Nucleus accumbens (tissue), 56 donors: Measurements from ENCODE around the gene TAPBP.
"Not testable (repeated sequence)": the region's sequence is repeated elsewhere in the genome, so short reads cannot be mapped to it uniquely, and the experiment has no call there.

ENCODE experiments used
- DNase-seq, 56 donors: peaks; one replicate each; lab custom pipeline; 2025; lab: John Stamatoyannopoulos, UW

TAPBP gene

DNA sequence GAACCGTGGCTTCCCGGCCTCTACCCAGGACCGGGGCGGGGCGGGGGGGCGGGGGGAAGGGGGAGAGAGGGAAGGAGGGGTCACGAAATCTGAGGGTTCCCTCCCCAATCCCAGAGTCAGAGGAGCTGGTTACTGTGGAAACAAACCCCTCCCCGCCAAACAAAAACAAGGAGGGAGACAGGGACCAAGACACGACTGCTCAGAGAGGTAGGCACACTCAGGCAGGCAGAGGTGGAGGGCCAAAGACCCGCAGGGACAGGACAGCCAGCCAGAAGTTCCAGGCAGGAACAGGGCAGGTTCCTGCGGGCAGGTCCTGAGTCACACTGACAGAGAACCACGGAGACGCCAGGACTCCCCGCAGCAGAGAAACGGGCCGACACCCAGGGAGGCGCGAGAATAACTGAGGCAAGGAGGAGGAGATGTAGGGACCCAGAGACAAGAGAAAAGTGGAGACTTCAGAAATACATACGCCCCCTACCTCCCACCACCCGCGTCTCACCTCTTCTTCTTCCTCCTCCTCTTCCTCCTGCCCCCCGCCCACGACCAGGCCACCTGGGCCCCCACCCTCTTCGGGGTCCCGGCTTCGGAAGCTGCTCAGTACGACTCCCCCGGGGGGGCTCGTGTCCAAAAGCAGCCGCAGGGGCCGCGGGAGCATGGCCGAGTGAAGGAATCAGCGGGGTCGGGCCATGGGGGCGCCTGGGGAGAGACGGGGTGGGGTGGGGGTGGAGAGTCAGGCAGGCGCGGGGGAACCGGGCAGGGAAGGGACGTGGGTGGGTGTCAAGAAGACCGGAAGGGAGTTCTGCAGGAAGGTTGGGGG, 15.7 kb downstream of the TAPBP start:
- peak in 40 of 56 donors; percentile 11 to 68 (median 41) for DNase-seq

DNA sequence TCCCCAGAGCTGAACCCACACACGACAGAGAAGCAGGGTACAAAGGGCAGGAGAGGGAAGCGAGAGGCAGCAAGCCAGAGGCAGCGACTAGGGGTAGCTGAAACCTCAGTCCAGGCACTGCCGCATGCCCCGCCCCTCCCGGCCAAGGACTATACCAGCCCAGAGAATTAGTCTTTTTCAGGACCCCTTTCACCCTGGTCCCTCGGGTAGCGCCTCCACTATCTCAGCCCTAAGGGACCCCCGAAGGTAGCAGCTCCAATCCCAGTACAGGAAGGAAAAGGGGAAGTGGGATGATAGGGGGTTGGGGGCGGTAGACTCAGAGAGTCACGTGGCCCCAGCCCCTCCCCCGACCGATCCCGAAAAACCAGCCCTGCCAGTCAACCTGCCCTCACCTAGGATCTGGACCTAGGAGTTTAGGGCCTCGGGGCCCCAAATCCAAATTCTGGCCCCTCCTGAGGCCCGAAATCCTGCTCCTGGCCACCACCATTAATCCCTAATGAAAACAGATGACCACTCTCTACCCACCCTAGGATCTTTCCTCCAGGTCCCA, 16.4 kb downstream of the TAPBP start:
- peak in 8 of 56 donors; percentile 17 to 49 (median 30) for DNase-seq

DNA sequence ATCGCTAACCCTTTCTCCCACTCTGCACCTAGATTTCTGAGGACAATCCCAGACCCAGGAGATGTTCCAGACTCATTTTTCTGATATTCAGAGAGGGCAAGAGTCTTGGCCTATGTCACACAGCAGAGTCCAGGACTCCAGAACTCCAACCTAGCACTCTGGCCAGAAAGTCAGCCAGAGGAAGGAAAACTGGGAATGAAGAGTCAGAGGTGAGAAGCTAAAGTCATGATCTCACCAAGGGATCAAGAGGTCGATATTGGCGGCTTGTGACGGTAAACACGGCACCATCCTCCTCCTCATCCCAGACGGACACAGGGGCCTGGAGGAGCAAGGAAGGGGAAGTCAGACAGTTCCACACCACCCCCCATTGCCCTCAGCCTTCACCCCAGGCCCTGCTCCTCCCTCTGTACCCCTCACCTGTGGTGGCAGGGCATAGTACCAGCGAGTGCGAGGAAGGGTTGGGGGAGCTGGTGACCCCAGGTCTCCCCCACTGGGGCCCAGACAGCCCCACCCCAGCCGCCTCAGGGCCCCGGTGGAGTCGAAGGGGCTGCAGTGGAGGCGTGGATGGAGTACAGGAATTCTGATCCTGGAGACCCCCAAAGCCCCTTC, 17.0 kb downstream of the TAPBP start:
- DNase-seq, result no peak

DNA sequence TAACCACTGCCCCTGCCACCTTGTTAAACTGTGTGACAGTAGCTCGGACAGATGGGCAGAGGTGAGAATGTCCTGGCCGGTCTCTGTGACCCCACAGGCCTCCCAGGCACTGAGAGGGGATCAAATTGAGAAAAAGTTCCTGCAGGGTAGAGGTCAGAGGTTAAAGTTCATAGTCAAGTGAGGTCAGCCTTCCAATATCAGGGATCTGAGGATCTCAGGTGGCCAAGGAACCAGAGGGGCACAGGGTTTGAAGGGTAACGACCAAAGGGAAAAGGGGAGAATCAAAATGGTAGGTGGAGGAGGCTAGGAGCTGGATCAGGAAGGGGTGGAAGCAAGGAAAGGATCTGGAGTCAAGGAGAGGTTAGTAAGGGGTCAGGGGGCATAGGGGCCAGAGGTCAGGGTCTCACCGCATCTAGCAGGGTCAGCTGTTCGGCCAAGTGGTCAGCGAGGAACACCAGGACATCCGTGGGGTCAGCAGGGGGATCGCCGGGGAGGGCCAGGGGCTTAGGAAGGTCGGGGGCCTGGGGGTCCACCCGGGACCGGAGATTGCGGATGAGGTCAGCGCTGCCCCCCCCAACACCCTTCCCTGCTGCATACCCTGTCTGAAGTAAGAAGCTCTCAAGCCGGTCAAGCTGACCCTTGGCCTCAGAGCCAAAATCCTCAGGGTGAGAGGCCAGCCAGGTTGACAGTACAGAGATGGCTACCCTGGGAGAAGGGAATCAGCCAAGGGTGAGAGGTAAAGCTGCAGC, 18.1 kb downstream of the TAPBP start:
- DNase-seq, result no peak

DNA sequence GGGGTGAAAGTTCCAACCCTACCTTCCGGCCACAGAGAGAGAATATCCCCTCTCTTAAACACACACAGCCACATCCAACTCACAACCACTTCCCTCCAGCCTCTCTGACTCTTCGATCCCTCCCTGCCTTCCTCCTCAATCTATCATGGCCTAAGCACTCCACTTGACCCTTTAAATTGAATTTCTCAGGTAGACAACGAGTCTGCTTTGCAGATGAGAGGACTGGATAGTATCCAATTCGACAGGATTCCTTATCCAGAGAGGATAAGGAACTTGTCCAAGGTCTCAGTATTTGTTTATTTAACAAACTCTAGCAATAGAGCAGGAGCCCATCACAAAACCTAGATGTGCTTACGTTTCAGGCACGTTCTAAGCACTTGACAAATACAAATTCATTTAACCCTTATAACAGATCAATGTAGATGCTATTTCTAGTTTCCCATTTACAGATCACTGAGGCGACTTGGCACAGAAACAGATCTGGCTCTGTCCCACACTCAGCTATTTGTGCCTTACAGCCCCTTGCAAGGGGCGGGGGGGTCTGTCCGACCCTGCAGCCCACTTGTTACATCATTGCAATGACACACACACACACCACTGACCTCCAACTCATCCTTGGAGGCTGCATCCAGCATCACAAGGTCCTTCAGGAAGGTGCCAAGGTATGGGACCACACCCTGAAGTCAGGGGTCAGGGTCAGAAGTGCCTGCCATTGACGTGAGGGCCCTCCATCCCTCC, 19.6 kb downstream of the TAPBP start:
- DNase-seq, result no peak

DNA sequence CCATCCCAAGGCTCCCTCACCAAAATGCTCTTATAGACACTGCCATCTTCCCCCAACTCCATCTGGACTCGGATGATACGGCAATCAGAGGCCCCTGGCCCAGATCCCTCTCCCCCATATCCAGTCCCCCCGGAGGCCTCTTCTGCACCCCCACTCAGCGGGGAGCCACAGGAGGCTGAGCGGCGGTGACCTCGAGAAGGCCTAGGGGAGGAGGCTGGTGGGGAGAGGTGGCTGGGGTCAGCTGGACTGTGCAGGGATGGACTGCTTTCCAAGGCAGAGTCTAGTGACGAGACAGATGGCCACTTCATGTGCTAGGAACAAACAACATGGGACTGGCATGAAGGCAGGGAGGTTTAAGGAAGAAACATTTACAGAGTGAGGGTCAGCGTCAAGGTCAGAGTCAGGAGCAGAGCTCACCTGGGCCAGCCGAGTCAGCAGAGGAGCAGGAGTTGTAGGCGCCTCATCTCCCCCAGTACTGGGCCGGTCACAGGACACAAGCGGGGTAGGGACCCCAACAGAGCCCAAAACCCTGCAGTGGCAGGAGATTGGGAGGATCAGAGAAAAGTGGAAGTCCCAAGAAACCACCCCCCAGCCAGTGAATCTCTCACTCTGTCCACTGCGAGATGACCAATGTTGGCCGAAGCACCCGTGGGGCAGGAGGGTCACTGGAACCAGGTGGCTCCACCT, 20.7 kb downstream of the TAPBP start:
- no peak for DNase-seq

DNA sequence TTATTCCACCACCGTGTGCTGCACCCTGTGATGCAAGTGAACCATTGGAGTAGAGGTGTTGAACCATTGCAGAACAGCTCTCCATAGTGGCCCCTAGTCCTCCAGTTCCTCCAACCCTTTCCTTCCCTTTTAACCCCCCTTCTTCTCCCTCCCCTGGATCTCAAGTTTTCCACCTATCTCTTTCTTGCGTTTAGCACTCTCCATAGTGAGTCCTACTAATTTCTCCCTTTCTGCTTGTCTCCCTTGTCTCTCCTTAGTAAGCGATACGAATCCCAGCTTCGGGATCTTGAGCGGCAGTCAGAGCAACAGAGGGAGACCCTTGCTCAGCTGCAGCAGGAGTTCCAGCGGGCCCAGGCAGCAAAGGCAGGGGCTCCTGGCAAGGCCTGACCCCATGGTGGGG, 23.4 kb downstream of the TAPBP start:
- no peak for DNase-seq

DNA sequence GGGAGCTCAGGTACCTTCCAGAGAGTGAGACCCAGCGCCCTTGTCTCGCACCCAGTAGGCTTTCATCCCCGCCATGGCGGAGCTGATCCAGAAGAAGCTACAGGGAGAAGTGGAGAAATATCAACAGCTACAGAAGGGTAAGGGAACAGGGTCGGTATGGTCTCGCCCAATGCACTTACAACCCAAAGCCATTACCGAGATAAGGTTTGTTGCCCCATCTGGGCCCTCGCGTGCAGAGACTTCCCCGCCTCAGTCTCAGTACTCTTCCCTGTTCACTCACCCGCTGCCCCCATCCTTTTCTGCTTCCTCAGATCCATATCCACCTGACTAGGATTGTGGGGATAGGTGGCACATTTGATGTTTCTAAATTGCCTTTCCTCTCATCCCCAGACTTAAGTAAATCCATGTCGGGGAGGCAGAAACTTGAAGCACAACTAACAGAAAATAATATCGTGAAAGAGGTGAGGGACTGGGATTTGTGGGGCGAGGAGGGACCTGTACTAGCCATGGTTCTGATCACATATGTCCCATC, 24.0 kb downstream of the TAPBP start:
- DNase-seq, result no peak

DNA sequence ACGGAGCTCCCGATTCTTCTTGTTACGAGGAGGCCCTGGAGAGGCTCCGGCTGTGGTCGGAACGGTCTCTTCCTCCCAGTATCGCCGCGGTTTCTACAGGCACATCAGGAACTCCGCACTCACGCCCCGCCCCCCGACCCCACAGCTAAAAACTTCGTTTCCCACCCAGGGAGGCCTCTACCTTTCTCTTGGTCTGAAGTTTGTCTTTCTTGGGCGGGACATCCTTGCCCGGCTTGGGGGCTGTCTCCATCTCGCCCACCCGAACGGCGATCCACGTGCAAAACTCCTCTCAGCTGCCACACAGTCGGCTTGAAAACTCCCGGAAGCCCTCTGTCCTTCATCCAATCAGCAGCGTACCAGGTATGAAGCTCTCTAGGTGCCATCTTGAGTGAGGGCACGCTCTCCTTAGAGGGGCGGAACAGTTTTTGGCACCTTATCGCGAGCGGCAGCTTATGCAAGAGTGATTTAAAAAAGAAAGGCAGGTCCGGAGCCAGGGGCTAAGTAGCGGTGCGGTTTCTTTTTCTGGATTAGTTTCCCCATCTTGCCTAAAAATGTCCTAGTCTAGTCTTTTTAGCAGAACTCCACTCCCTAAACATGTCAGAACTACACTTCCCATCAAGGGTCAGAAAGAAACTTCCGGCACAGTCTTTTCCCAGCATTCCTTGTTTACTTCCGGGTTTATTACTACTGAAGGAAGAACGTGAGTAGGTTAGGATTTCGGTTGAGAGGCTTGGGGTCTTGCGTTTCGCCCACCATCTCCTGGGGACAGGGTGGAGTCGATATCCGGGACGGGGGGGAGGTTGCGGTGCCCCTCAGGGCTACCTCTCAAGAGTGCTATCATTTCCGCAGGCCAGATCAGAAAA, 24.7 kb downstream of the TAPBP start, which contains the start of the genes PFDN6 and WDR46:
PFDN6 (plus strand) TSS at position 681 of the 863 bp plus-strand sequence. CDS start 256 bp downstream, outside the sequence.
WDR46 (minus strand) TSS at position 319 of the 863 bp plus-strand sequence; CDS start at position 250, 69 bp downstream.
- peak; percentile 43 to 97 (median 86) for DNase-seq

DNA sequence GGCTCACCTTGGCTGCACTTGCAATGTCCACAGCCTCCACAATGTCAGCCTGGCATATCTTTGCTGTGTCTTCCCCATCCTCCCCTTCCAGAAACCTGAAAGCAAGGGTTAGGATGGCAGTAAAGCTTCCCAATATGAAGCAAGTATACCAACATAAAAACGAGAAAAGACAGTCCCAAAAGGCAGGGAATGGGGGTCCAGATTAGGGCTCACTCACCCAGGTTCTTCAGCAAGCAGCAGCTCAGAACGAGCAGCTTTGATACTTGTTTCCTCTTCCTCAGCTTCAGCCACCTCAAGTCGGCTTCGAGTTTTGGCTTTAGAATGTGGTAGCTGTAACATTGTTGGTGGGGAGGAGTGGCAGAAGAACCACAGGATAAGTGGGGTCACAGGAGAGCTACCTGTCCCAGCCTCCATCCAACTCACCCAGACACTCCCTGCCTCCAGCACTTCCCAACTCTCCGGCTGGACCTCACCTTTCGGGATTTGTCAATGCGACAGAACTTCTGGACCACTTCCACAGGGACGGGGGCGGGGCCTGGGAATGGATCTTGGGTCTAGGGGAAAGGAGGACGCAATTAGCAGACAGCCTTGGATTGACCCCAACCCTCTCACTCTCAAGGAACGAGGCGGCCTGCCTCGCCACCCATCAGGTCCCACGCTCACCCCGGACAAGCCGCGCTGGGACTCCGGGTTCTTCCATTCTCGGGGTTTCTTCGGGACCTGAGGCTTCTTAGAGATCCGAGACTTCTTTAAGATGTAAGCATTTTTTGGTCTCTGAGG, 25.5 kb downstream of the TAPBP start:
- DNase-seq, result no peak

DNA sequence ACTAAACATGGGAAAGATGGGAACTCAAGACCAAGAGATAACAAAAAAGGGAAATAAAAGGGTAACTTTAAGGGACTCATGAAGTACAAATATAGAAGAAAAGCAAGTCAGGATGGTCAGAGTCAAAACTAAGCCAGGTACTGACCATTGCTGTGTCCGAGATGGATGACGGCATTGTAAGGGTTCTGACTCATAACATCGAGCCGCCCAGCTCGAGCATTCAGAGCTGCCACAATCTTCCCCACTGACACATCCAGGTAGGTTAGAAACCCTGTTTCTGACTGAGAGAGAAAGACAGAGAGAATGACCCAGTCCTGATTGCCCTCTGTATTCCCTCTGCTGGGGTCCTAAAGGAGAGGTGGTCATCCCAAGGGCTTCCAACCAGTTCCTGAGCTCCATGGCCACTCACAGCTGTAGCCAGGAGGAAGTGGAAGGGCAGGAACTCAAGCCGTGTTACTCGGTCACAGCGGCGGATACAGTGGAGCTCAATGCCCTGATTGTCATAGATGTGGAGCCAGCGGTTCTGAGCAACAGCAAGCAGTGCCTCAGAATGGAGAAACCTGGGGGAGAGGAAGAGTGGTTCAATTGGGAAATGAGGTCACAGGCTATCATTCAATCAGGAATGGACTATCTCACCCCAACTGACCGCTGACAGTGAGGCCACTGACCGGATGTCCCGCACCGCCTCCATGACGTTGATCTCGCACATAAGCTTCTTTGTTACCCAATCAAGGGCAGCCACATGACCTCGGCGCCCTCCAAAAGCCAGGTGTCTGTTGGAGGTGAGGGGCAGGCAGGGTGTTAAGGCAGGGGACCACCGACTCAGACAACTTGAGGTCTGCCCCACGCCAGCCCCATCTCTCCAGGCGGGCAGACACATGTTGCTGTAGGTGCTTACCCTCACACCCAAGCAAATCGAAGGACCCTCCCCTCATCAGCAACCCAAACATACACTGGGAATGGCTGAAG, 26.6 kb downstream of the TAPBP start:
- DNase-seq, result no peak

DNA sequence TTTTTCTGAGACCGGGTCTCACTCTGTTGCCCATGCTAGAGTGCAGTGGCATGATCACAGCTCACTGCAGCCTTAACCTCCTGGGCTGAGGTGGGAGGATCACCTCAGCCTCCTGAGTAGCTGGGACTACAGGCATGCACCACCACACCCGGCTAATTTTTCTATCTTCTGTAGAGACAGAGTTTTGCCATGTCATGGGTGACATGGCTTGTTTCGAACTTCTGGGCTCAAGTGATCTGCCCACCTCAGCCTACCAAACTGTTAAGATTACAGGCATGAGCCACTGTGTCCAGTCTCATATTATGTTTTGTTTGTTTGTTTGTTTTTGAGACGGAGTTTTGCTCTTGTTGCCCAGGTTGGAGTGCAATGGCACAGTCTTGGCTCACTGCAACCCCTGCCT, 28.7 kb downstream of the TAPBP start:
- not testable (repeated sequence) for DNase-seq

DNA sequence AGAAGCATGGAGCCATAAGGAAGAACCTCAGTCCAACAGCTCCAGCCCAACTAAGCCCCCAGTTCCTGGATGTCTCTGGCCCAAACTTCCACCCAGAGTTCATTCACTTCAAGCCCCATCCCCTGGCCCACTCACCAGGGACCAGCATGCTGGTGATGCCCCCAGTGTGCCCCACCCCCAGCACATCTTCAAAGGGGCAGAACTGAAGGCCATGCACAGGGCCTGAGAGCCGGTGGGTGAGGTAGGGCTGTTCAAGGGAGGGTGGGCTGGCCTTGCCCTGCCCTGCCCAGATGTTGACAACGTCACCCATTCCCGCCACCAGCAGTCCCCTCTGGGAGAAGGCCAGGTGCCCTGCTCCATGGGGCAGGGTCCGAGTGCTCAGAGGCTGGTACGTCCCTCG, 33.3 kb downstream of the TAPBP start:
- DNase-seq, result no peak

DNA sequence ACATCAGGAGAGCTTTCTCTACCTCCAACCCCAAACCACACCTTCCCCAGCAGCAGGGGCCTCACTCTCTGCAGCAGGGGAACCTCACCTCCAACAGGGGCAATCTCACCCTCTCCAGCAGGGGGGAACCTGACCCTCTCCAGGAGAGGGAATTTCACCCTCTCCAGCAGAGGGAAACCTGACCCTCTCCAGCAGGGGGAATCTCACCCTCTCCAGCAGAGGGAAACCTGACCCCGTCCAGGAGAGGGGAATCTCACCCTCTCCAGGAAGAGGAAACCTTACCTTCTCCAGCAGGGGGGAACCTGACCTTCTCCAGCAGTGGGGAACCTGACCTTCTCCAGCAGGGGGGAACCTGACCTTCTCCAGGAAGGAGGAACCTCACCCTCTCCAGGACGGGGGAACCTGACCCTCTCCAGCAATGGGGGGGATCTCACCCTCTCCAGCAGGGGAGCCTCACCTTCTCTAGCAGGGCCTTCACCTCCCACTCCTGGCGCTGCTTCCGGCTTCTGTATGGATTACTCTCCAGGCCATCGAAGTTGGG, 33.8 kb downstream of the TAPBP start:
- DNase-seq, result no peak

DNA sequence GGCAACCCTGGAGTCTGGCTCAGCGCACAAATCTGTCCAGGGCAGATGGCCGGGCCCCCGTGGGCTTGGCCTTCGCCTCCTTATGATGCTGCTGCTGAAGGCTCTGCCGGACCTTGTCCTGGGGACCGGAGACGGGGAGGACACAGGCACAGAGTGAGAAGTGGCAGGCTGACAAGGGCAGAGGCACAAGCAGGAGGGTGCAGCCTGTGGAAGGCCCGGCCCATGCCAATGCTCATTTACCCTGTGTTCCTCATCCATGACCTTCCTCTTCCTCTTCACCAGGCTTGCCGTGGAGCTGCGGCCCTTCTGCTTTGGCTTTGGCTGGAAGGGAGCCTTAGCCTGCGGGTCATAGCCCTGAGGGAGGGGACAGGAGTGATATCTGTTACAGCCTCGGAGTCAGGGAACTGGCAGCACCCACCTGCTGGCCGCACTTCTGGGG, 34.6 kb downstream of the TAPBP start:
- no peak for DNase-seq

DNA sequence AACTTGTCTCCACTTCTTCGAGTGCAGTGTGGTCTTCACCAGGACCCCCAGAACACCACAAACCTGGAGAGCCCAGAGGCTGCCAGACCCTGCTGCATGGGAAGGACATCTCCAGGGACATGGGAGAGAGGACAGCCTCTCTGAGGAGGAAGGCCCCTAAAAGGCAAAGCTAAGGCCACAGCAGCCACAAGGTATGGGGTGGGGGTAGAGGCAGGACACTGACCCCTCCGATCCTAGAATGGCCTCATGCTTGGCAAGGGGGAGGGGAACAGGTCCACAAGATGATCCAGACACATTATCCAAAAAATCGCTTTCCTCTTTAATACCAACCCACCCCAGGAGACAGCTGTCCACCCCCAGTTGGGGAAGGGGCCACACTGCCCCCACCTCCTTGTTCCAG, 35.1 kb downstream of the TAPBP start:
- no peak for DNase-seq
